Inferior parietal cortex (tissue), 1 donor: ENCODE measurements around the gene SLC38A6.

Experiments used
- DNase-seq: peaks from one replicate; pipeline ENCODE4 v3.0.0-alpha.2; 2016; ENCODE audit errors: extremely low spot score

The SLC38A6 gene

DNA sequence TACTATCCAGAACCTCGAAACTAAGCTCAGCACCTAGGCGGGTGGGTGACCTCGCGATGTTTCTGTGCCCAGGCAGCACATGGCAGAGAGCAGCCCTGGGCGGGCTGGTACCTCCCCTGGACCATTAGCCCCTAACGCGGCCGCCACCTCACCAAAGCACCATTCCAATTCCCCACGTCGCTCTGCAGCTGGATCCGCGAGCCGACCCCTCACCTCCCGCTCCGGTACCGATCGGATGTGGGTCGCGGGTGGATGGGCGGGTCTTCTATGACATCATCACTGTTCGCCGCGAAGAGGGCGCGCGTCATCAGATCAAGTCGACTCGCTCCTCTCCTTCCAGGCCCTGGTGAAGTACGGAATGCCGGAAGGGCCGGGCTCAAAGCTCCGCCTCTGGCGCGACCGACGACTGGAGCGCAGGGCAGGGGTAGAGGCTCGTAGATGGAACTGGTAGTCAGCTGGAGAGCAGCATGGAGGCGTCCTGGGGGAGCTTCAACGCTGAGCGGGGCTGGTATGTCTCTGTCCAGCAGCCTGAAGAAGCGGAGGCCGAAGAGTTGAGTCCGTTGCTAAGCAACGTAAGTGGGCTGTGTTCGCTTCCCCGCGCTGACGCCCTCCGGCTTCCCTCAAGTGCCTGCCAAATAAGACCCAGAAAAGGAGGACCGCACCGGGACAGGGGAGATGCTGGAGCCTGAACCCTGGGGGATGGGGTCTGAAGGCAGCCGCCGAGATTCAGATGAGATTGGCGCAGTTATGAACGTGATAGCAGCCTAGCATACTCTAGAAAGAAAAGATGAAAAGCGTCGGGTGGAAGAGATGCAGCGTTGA, at the start of gene SLC38A6, which contains the start of gene TRMT5:
SLC38A6 (plus strand) TSS at position 435 of the 822 bp plus-strand sequence; CDS start at position 468, 33 bp downstream.
TRMT5 (minus strand) TSS at position 269 of the 822 bp plus-strand sequence; CDS start at position 163, 106 bp downstream.
- peak; percentile 93 for DNase-seq

DNA sequence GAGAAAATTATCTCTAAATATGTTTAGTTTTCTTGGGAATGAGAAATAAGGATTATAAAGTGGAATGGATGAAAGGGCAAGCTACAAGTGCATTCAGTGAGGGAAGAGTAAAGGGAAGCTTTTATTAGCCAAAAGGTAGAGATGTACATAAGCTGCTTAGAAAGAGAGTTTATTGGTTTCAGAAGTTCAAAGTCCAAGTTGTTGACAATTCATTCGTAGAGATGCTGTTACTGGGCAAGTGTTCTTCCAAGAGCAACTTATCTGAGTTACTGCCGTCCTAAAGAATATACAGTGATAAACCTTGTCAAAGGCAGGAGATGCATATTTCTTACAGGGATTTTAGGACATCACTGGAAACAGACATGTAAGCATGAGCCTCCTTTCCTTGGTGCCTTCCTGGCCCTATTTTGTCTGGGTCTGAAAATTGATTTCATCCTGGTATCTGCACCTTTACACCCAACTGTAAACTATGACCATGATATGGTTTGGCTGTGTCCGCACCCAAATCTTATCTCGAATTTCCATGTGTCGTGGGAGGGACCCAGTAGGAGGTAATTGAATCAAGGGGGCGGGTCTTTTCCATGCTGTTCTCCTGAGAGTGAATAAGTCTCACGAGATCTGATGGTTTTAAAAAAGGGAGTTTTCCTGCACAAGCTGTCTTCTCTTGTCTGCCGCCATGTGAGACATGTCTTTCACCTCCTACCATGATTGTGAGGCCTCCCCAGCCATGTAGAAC, 47.0 kb upstream of the SLC38A6 start:
- no peak for DNase-seq

DNA sequence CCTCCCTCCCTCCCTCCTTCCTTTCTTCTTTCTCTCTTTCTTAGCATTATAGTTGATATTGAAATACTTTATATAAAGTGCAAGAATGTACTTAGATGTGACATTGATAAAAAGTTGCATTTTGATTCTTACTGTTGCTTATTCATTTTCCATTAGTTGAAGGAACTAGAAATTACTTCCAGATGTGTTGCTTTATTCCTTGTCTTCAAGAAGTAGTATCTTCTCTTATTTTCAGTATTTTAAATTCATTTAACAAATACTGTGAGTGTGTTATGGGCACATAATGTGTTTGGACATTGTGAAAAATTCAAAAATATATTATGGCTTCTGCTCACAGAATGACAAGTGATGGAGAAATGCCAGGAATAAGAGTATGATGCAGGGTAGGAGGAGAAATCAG, 45.7 kb upstream of the SLC38A6 start:
- no peak for DNase-seq

DNA sequence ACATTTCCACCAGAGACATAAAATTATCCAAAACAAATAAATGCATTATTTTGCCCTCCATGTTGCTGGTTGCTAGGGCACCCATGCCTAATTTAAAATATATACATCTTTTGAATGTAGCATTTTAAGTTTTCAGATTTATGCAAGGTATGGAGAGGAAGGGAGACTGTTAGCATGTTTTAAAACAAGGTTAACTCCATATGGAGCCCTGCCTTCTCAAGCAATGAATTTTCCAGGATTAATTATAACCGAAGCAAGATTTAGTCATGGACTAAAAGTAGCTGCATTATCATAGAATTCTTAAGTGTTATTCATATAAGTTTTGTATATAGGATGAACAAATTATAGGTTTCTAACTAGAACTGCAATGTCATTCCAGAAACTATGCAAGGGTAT, 37.4 kb upstream of the SLC38A6 start:
- DNase-seq, result no peak

DNA sequence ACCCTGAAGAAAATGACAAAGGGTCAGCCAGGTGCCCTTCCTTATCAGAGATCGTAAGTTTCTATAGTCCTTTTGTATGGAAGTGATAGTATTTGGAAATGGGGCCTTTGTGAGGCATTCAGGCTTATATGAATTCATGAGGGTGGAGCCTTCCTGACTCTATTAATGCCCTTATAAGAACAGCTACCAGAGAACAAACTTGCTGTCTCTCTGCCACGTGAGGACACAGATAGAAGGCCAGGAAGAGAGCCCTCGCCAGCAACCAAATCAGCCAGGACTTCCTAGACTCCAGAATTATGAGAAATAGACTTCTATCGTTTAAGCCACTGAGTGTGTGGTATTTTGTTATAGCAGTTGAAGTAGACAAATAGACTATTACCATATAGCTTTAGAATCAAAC, 36.8 kb upstream of the SLC38A6 start:
- no peak for DNase-seq

DNA sequence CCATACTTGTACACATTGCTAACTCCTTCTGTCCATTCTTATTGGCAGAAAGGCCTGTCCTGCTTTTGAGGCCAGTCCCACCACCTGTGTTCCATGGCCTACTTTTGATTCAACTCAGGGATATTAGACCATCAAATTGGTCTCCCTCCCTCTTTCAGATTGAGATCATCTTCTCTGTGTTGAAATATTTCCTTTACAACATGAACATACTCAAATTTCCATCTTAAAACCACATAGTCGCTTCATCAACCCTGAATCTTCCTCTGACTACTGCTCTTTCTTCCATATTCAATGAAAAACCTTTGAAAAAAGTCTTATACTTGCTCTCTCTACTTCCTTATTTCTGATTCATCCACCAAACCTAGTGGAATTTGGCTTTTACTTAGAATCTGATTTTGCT, 35.1 kb upstream of the SLC38A6 start:
- DNase-seq, result no peak

DNA sequence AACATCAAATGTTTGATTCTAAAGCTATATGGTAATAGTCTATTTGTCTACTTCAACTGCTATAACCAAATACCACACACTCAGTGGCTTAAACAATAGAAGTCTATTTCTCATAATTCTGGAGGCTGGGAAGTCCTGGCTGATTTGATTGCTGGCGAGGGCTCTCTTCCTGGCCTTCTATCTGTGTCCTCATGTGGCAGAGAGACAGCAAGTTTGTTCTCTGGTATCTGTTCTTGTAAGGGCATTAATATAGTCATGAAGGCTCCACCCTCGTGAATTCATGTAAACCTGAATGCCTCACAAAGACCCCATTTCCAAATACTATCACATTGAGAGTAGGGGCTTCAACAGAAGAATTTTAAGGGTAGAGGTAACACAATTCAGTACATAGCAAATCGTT, 34.3 kb upstream of the SLC38A6 start:
- DNase-seq, result no peak

DNA sequence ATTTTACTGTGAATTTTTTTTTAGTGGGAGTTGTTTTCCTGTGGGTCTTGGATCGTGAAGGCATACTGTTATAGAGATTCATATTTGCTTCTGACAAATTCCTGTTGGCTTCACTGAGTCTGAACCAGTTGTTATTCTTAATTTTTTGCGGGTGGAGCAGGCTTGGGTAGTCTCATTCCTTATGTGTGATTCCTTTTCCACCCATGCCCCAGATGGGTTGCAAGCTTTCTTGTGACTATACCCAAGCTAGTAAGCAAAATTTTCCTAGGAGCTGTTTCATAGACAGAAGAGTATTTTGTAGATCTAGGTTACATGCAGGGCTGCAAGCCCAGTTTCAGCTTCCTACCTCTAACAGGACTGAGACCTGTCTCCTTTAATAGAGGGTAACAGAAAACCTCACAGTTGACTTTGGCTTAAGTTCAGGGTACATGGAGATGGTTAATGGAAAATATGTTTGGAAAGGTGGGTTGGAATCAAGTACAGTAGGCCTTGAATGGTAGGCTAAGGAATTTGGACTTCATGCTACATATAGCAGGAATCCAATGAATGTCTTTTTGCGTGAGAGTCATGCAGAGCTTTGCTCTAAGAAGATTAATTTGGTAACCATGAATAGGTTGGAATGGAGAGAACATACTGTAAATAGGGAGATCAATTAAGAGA, 29.1 kb upstream of the SLC38A6 start:
- DNase-seq, result no peak

DNA sequence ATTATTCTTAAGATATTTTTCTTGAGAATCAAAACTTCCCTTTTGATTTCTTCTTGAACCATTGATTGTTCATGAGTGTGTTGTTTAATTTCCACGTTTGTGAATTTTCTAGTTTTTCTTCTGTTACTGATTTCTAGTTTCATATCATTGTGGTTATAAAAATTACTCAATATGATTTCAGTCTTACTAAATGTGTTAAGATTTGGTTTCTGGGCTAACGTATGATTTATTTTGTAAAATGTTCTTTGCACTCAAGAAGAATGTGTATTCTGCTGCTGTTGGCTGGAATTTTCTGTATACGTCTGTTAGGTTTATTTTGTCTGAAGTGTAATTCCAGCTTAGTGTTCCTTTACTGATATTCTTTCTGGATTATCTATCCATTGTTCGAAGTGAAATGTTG, 24.8 kb upstream of the SLC38A6 start:
- DNase-seq, result no peak

DNA sequence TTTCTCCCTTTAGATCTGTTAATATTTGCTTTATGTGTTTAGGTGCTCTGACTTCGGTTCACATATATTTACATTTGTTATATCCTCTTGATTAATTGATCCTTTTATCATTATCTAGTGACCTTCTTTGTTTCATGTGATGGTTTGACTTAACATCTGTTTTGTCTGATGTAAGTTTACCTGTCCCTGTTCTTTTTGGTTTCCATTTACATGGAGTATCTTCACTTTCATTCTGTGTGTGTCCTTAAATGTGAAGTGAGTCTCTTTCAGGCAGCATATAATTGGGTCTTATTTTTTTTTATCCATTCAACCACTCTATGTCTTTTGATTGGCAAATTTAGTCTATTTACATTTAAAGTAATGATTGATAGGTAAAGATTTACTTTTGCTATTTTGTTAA, 24.4 kb upstream of the SLC38A6 start:
- DNase-seq, result no peak

DNA sequence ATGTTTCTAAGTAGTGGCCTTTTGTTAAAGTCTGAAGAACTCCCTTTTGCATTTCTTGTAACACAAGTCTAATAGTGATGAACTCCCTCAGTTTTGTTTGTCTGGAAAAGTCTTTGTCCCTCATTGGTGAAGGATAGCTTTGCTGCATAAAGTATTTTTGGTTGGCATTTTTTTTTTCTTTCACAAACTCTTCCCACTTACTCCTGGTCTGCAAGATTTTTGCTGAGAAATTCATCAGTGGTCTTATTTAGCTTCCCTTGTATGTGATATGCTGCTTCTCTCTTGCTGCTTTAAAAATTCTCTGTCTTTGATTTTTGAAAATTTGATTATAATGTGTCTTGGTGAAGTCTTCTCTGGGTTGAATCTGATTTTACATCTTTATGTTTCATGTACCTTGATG, 22.9 kb upstream of the SLC38A6 start:
- DNase-seq, result no peak

DNA sequence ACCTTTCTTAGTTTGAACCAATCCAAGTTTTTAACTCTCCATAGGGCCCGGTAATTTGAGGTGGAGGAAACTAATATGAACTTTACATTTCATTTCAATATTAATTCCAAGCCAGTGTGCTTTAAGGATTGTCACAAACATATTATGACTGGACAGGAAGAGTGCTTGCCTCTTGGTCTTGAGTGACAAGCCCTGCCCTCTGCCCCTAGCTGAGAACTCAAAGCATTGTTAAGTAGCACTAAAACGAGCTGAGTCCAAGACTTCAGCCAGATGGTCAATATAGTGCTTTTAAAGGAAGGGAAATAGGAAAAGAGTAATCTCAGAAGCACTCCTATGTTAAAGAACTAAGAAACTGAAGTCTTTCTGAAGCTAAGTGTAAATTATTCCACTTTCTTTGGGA, 17.3 kb upstream of the SLC38A6 start:
- no peak for DNase-seq

DNA sequence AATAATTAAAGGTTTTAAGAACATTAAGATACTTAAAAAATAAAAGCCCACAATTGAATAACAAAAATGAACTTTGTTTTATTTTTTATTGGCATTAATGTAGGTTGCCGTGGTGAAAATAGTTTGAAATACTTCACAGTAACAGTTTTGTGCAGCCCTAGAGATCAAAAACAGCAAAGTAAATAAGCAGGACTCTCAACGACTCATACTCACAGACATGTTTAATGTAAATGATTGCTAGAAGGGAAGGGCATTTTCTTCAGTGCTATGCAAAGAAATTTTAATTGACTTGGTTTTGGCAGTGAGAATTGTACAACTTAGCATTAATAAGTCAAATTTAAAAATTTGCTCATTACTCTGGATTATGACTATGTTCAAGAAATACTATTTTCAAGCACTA, 16.1 kb upstream of the SLC38A6 start:
- no peak for DNase-seq

DNA sequence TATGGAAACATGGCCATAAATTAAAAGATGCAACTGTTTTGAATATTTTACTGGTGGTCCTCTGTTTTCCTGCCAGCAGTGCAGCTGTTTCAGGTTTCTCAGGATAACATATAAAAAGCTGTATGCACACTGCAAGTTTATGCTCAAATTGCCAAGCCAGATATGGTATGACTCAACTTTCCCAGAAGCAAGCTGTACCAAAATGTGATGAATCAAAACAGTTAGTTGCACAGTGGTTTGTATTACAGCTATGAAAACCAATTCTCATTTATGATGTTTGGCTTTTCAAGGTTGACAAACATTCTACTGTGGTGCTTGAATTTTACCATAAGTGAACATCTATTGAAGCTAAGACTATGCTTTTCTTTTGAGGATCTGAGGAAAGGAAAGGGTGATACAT, 15.6 kb upstream of the SLC38A6 start:
- no peak for DNase-seq

DNA sequence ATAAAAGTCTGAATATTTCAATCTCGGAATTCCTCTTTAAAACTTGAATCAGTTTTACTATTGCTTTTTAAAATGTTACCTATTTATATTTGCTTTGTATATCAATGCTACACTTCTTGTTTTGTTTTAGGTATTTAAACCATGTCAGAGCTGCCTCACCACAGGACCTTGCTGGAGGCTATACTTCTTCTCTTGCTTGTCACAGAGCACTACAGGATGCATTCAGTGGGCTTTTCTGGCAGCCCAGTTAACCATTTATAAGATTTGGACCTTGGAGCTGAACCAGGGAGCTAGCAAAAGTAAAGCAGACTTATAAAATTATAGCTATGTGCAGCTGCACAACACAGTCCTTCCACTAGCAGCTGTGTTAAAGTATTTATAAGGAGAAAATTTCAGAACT, 12.9 kb upstream of the SLC38A6 start:
- no peak for DNase-seq

DNA sequence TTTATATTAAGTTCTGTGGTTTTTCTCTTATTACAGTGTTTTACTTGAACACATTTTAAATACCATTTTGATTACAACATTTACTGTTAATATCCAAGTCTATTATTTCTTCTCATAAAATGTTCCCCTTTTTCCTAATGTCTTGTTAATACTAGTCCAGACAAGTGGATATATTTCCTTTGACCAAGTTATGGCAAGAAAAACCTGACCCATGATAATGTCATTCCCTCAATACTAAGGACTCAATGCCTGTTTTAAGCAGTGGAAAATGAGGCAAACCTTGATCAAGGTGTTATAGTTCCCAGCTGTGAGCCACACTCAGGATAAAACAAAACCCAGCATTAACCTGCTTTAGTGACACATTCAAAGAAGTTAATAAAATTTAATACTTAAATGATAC, 12.4 kb upstream of the SLC38A6 start:
- no peak for DNase-seq

DNA sequence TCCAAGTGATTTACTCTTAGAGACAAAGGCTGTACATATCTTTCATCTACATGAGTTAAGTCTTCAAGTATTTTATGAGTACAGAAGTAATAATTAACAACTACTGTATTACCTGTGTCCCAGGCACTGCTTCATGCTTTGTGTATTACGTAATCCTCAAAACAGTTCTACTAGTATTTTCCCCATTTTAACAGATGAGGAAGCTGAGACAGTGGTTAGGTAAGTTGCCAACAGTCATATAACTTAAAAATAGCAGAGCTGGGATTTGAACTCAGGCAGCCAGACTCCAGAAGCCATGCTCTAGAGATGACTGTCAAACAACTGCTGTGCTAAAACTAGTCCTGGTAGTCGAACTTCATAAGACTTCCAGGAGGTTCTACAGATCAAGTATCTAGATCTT, 10.9 kb upstream of the SLC38A6 start:
- no peak for DNase-seq

DNA sequence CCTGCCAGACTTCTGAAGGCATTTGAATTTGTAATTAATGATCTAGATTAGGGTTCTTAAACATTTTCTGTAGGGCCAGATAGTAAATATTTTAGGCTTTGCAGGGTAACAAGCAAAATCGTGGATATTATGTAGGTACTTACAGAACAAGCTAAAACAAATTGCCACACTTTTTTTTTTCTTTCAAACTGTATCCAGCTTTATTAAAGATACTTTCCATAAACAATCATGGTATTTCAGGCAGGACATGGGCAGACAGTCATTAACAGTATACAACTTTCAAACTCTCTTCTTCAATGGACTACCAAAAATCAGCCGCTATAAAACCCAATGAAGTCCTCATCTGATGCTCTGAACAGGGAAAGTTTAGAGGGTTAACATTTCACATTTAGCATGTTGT, 9.8 kb upstream of the SLC38A6 start:
- no peak for DNase-seq

DNA sequence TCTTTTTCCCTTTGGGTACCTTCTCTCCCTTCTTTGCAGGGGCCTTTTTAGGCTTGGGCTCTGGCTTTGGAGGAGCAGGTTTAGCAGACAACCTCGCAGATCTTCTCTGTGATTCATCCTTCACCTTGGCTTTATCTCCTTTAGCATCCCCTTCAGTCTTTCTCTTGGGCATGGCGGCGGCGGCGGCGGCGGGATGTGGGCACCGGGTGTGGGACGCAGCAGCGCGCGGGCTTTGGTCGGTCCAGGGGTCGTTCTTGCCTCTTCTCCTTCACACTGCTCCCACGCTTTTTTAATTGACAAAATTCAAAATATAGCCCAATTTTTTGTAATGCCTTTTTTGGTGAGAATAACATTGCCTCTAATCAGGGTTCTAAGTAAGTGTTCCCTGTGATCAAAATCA, 8.8 kb upstream of the SLC38A6 start:
- no peak for DNase-seq

DNA sequence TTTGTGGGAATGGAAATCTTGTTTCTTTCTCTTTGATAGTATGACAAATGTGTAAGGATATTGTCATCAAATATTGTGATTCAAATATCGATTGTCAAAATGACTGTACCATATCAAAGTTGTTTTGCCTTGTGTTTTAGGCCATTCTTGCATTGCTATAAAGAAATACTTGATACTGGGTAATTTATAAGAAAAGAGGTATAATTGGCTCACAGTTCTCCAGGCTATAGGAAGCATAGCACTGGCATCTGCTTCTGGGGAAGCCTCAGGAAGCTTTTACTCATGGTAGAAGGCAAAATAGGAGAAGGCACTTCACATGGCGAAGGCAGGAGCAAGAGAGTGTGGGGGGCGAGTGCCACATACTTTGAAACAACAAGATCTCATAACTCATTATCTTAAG, 8.0 kb upstream of the SLC38A6 start:
- no peak for DNase-seq

DNA sequence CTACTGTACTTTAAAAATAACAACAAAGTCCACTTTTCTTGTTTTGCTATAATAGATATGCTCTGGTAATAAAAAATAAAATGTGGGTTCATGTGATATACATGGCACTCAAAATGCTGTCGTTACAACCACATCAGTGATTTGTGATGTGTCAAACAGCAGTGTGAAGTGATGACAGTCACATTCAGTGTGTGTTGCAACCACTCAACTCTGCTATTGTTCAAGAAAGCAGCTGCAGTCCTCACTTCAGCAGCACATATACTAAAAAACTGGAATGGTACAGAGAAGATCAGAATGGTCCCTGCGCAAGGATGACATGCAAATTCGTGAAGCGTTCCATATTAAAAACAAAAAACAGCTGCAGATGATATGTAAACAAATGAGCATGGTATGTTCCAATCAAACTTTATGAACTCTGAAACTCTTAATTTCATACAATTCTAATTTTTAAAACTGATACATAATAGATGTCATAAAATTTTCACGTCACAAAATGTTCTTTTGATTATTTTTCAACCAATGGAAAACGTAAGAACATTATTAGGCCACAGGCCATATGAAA, 6.9 kb upstream of the SLC38A6 start:
- DNase-seq, result no peak

DNA sequence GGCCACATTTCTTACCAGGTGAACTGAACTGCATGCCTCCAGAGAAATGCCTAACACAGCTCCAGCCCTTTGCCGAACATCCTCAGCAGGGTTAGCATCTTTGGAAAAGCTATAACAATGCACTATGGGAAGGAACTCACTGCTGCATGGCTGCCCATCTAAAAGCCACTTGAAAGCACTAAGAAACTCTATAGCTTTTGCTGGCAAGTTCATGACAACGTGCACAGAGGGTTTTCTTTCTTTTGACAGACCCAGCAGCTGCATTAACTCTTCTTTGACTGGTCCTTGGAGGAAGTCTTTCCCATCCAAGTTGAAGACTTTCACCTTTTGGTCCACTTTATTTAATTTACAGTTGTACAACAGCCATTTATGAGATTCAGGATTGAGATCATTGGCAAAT, 5.5 kb upstream of the SLC38A6 start:
- DNase-seq, result no peak
